Measurements from ENCODE around the gene BRAP.

GRCh38 chr12:111636209-111636945 lies 49.4 kb downstream of the BRAP start:
- no peak for TF ChIP-seq TCF12 (IDR thresholded peaks at IDR 0.05; ENCODE audit: low read depth, low read length)
- no peak for TF ChIP-seq CTCF (IDR thresholded peaks at IDR 0.05 in 2 of 3, conservative IDR thresholded peaks at IDR 0.05 in 1 of 3; ENCODE audit: control insufficient read depth in 2 of 3, extremely low read depth in 1 of 3, insufficient read depth in 1 of 3, low read depth in 3 of 3, low read length in 3 of 3)
- no peak for TF ChIP-seq MAX (IDR thresholded peaks at IDR 0.05; ENCODE audit: low read depth, low read length)
- no peak for TF ChIP-seq RAD51 (IDR thresholded peaks at IDR 0.05)
- no peak for TF ChIP-seq SUPT20H (IDR thresholded peaks at IDR 0.05; ENCODE audit: borderline replicate concordance, control insufficient read depth, low read depth, low read length)
- no peak for TF ChIP-seq HDAC2 (IDR thresholded peaks at IDR 0.05)

Measured in GM12878 (cell line).